IPS-NIHi7 (cell line): ENCODE measurements around the gene ARHGAP33.
A peak's percentile ranks its signal among the peaks of the same experiment; 100 is the strongest.

ENCODE experiments used
- DNase-seq: peaks from one replicate; pipeline ENCODE4 v3.0.0; 2012; ENCODE audit warnings: mixed read lengths; ENCODE audit errors: extremely low spot score

ARHGAP33 gene

DNA sequence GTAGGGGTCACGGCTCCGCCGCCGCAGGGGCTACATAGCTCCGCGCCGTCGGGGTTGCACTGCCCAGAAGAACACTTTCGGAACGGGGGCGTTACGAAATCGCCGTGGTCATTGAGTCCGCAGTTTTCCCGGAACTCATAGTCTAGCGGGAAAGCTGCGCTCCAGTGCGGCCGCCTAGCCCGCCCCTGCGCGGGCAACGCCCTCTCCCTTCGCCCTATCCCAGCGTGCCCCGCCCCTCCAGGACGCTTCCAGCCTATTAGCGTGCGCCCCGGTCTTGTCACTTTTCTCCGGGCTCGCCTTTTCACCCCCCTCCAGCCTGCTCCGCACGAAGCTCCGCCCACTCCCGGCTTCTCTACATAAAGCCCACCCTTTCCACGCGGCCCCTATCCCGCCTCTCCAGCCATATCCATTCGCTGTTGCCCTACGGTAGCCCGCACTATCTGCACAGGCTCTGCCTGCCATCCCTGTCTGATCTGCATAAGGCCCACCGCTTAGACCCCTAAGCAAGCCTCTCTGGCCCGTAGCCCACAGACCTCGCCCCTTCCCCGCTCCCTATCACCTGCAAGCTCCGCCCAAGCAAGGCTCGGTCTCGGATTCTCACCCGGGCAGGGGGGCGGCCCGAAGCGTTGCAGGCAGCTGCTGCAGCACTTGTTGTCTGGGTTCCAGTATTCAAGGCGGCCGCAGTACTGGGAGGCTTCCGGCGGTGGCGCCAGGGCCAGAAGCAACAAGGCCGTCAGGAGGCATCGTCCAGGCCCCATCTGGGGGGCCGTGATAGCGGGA lies 34.8 kb upstream of the ARHGAP33 start:
- DNase-seq: peak; percentile 100

DNA sequence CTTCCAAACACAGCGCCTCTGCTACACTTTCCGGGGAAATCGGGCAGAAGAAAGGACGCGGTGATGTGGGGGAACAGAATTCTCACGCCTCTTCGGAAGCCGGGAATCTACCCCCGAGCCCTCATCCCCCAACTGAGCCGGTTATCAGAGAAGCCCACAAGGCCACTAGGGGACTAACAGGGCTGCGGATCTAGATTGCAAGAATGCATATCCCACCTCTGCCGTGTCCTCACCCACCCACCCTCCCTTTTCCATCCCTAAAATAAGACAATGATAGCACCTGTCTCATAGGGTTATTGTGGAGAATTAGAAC lies 34.2 kb upstream of the ARHGAP33 start:
- no peak for DNase-seq

DNA sequence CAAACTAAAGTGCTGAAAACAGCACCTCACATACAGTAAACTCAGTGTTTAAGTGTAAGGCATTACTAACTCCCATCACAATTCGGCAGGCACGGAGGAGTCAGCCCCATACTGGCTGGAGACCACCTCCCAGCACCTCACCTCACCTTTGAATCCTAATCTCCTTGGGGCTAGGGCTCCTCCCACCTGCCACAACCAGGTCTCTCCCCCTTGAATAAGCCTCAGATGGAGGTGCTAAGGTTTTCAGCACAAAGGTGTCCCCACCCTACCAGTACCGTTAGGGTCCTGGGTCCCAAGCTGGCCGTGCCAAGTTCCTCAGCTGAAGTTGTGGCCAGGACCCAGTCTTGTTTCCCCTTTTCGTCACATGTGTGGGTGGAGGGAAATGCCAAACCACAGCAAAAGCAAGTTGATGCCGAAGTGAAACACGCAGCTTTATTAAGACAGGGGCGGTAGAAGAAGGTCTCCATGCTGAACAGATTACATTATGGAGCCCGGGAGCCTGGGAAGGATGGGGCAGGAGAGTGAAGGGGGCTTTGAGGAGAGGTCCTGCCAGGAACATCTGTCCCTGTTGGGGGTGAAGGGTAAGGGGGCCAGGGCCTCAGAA lies 33.1 kb upstream of the ARHGAP33 start, which contains the start of gene IGFLR1:
Gene IGFLR1, minus strand, starts transcription at position 332 of the 604 bp plus-strand sequence. CDS start 1,272 bp downstream, outside the sequence.
- DNase-seq: no peak

DNA sequence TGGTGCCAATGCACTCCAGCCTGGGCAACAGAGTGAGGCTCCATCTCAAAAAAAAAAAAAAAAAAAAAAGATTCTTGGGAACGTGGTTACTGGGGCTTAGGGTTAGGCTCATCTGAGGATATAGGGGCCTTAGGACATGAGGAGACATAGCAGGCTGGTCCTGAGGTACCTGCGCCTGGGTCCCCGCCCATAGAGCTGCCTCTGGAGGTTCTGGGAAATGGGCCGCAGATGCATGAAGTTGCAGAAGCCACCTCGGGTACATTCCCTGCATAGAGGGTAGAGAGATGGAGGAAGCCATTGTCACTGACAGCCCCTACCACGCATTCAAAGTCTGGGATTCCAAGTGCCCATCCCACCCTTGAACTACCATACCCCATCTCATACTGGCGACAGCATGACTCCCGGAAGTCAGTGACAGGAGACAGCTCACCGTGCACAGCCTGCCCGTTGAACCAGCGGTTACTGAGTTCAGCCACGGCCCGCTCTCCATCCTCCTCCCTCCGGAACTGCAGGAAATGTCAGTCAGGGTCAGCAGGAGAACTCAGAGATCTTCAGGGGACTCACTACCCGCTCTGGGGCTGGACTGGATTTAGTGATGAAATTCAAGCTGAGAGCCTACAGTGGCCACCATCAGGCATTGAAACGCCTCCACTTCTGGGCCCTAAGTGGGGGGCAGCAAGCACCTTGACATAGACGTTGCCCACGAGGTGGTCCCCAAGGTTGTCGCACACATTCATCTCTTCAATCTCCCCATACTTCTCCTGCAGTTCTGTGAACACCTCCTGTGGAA lies 31.5 kb upstream of the ARHGAP33 start:
- no peak for DNase-seq

DNA sequence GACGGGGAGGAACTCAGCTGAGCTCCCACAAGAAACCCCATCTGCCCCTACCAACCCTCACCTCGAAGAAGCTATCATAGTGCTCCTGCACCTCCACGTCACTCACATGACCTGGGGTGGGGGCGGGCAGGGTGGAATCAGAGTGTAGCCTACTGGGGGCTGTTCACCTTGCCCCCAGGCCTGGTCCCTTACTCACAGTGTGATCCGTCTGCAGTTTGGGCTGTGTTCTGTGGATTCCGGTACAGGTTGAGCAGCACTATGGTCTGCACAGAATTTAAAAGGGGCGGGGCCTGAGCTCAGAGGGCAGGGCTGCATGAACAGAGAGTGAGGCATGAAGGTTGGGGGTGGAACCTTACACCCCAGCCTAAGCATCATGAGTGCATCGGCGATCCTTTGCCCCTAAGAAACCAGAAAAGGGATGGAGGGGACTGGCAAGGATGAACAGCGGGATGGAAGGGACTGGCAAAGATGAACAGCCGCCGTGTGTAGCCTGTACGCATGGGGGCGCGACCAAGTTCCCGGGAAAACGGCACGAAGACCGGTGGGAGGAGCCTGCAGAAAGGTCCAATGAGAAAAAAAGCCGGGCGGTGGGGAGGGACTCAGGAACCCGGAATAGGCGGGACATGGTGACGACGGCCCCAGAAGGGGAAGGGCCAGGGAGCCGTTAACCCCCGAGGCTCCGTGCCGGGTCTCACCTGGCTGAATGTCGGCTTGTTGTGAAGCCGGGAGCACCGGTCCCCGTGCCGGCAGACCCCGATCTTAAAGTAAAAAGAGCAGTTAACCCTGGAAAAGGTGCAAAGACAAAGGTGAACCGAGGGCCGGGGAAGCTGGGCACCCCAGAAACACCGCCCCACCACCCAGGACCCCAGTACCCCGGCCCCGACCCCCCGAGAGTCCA lies 30.7 kb upstream of the ARHGAP33 start:
- DNase-seq: peak; percentile 81

DNA sequence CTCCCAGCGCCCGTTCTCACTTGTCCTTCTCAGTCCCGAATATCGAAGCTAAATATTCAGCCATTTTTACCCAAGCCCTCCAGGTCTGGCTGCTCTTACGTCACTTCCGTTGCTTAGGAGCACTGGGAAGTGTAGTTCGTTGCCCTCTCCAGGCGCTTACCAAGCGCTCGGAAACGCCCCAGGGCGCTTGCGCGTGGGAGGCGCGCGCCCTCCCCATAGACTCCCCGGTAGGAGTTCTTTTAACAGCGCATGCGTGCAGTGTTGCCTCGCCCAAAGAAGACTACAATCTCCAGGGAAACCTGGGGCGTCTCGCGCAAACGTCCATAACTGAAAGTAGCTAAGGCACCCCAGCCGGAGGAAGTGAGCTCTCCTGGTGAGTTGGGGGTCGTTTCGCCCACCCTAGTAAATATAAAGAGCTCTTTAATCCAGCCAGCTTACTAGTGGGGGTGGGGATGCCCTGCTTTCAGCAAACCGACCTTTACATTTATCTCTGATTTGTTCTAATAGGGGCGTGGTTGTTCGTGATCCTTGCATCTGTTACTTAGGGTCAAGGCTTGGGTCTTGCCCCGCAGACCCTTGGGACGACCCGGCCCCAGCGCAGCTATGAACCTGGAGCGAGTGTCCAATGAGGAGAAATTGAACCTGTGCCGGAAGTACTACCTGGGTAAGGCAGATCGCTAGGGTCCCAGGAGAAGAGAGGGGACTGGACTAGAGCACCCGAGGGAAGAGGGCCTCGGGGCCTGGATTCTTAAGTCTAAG lies 29.9 kb upstream of the ARHGAP33 start, which contains the start of the genes PSENEN and U2AF1L4:
Gene PSENEN, plus strand, starts transcription at position 324 of the 759 bp plus-strand sequence. Its CDS starts 280 bp downstream, at position 604.
Gene U2AF1L4, minus strand, starts transcription at position 91 of the 759 bp plus-strand sequence. Its CDS starts 27 bp downstream, at position 64.
- DNase-seq: peak; percentile 84

DNA sequence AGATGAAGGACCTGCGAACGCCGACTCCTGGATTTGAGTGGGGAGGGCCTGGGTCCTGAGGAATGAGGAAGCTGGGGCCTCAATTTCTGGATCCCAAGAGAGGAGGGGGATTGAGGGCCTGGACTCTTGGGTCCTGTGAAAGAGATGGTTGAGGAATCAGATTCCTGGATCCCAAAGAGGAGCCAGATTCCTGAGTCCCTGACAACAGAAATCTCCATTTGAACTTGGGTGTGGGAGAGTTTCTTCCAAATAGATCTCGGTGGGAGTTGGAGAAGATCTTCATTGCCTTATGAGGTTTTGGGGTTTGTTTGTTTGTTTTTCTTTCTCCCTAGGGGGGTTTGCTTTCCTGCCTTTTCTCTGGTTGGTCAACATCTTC lies 29.3 kb upstream of the ARHGAP33 start:
- DNase-seq: no peak

DNA sequence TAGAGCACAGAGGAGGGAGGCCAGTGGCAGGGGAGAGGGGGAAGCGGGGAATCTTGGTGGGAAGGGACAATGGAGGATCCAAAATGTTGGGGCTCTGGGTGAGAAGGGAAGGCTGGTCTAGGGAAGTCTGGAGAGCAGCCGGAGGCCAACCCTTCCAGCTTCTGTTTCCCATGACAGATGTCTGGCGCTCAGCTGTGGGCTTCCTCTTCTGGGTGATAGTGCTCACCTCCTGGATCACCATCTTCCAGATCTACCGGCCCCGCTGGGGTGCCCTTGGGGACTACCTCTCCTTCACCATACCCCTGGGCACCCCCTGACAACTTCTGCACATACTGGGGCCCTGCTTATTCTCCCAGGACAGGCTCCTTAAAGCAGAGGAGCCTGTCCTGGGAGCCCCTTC lies 28.8 kb upstream of the ARHGAP33 start:
- DNase-seq: no peak

DNA sequence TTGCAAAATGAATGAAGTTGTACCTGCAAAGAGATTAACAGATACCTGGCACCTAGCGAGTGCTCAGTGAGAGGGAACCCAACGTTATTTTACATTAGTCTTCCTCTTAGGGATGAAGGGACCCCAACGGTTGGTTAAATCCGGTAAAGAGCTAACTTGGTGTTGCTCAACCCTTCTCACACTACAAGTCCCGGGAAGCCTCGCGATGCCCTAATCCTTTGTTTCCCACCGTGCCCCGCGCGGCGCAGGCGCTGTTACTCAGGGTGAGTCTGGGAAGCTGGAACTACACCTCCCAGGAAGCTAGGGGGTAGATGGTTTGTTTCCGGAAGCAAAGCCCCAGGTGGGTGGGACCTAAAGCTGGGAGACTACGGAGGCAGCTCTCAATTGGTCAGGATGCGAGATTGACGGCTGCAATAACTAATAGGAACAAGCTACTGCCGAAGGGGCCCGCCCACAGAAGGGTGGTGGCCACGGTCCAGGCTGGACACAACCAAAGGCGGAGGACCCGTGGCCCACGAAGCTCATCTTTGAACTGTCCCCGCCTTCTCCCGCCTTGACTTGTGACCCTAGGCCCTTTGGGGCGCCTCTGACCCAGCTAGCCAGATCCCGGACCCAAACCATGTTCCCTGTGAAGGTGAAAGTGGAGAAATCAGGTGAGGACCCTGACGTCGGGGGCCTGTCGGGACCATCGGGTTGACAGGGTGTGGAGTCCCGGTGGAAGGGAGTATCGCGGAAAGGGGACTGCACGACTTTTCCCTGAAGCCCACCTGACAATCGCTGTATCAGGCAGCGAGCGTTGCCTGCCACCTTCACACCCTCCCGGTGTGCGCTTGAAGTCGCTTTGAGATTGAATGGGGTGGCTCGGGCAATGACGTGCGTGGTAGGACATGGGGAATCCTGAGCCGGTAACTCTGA lies 27.0 kb upstream of the ARHGAP33 start, which contains the start of gene LIN37:
Gene LIN37, plus strand, starts transcription at position 471 of the 915 bp plus-strand sequence. Its CDS starts 149 bp downstream, at position 620.
- peak; percentile 88 for DNase-seq

DNA sequence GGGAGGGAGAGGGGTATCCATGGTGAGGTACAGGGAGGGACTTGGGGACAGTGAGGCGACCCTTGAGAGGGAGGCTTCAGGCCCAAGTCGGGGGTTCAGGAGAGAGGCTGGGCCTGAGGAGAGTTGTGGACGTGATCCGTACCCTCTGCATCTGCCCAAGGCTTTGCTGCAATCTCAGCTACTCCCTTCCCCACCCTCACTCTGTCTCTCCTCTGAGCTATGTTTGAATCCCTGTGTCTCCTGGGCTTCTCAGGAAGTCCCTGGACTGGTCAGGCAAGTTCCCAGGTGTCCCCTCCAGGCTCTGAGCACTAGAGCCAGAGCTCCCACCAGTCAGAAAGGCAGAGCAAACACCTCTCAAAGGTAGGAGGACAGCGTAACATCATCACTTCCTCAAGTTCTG lies 25.2 kb upstream of the ARHGAP33 start:
- DNase-seq: no peak

DNA sequence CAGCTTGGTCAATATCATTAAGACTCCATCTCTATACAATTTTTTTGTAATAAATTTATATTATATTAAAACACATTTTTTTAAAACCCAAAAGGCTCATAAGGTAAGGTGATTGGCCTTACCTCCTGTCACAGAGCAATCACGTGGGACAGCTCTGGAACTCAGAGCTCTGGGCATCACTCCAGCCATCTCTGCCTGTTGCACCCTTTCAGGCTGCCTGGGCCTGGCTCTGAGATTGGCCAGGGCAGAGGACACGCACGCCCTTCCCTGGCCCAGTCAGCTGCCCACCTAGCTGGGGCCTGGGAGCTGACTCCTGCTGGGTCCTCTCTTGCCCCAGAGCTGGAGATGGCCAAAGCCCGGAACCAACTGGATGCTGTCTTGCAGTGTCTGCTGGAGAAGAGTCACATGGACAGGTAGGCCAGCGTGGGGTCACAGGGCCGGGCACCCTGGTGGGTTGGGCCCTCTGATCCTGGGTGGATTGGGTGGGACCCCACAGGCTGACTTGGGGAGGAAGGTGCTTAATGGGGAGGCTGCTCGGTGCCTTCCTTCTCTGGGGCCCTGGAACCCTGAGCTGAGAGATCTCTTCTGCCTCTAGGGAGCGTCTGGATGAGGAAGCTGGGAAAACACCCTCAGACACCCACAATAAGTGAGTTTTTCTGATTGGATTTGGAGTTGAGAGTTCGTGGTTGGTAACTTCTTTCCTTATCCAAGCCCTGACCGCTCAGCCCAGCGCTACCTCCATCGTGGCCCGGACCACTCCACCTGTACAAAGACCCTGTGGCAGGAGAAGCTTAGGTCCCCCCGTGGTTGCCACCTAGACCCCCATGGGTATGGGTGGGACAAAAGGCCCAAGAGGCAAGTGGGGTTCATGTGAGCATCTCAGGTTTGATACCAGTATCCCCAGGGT lies 23.3 kb upstream of the ARHGAP33 start:
- DNase-seq: no peak

DNA sequence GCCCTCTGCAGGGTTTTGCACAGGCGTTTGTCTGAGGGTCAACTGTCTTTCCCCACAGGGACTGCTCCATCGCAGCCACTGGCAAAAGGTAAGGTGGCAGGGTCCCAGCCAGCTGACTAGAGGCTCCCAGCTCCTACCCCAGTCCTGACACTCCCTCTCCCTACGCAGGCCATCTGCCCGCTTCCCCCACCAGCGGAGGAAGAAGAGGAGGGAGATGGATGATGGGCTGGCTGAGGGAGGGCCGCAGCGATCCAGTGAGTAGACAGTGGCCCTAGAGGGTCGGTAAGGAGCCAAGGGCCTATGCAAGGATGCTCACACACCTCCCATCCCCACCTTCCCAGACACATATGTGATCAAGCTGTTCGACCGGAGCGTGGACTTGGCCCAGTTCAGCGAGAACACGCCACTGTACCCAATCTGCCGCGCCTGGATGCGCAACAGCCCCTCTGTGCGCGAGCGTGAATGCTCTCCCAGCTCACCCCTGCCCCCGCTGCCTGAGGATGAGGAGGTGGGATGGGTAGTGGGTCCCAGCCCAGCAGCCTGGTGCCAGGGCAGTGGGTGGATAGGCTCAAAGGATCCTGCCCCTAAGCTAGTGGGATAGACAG lies 22.5 kb upstream of the ARHGAP33 start:
- DNase-seq: no peak

DNA sequence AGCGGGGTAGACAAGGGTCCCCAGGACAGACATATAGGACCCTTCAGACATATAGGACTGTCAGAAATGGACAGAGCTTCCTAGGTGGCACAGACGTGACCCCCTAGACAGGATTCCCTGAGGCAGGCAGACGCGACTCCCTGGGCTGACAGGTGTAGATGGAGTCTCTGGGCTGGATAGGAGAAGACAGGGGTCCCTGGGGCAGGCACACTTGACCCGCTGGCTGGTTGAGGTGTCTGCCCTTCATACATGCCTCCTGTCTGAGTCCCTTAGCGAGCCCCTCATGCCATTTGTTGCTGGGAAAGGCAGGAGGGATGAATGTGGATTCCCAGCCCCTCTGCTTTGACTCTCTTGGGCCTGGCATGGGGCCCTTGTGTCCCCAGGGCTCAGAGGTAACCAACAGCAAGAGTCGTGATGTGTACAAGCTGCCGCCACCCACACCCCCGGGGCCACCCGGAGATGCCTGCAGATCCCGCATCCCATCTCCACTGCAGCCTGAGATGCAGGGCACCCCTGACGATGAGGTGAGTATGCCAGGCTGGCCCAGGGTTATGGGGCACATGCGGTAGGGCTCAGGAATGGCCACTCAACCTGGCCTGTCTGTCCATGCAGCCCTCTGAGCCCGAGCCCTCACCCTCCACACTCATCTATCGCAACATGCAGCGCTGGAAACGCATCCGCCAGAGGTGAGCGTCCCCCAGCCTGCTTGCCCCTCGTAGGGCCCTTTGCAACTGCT lies 21.6 kb upstream of the ARHGAP33 start:
- DNase-seq: no peak

DNA sequence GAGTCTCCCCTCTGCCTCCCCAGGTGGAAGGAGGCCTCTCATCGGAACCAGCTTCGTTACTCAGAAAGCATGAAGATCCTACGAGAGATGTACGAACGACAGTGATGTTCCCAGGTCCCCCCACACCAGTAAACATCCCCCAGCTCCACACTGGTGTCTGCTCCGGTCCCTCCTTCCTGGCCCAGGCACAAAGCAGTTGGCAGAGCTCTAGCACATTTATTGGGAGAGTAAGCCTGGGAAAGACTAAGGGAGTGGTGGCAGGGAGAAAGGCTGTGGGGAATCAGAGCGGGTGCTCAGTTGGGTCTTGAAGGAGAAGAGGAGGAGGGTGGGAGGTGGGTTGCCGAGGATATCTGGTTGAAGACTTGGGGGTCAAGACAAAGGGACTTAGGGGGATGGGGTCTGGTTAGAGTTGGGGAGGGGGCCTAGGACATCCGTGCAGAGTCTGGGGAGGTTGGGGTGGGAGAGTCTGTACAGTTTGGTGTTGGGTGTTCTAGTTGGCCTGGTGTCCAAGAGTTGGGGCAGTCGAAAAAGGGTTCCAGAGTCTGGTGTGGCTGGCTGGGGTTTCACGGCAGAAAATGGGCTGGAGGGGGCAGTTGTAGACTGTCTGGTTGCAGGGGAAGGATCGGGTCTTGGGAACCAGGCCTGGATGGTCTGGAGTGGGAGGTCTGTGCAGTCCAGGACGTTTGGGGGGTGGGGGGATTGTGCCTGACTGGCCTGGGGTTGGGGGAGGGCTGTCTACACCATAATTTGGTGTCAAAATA lies 20.8 kb upstream of the ARHGAP33 start:
- DNase-seq: no peak

DNA sequence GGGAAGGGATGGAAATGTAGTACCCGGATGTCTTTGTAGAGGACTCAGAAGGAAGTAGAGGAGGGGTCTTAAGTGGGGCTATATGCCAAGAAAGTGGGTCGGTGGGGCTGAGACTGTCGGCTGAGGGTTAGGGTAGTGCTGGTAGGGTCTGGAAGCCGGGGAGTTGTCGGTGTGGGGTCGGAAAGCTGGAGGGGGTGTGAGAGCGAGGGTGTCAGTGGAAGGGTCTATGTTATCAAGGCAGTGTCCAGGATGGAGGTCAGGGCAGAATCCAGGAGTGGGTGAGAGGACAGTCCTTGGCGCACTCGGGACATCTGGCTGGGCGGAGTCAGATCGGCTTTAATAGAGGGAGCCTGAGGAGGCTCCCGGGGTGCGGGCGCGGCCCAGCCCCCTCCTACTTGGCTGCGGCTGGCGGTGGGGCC lies 20.2 kb upstream of the ARHGAP33 start:
- DNase-seq: no peak

DNA sequence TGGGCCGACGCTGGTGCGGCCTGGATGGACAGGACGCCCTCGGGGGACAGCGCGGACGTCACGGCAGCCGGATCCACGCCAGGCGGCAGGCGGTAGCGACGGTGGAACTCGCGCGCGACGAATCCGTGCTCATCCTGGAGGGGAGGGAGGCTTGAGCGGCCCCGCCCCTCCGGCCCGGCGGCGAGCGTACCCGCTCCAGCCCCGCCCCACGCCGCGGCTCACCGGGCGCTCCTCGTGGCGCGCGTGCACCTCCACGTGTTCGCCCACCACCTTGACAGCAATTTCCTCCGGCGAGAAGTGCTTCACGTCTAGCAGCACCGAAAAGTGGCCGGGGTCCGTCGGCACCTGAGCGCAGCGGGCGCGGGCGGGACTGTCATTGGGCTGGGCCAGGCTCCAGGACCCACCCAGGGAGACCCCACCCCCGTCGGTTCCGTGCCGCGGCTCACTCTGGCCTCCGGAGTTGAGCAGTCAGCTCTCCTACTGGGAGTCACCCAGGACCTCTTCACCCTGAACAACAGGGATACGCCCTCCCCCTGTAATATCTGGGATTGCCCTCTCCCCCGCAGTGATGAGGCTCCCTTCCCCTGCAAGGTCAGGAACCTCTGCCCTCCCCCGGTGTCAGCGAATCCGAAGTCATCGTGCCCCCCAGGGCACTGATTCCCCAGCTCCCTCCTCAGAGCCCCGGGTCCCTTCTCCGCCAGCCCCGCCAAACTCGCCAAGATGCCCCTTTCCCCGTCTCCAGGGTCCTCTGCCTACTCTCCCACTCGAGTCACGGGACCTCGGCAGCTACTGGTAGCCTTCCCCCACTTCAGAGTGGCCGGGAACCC lies 19.6 kb upstream of the ARHGAP33 start:
- no peak for DNase-seq
